Bronchial epithelial cell (primary cell): ENCODE measurements around the gene TAF1A. TPM values are rescaled to one million over a fixed set of nuclear protein-coding genes. Genes with fewer than 3 reads are reported as not detected.
A peak's percentile ranks its signal among the peaks of the same experiment; 100 is the strongest.
"Not testable (repeated sequence)": the region's sequence is repeated elsewhere in the genome, so short reads cannot be mapped to it uniquely, and the experiment has no call there.

ENCODE experiments used
- DNase-seq: peaks from one replicate; pipeline ENCODE4 v3.0.0-alpha.2; 2010; ENCODE audit warnings: low read depth
- FAIRE-seq: peaks from 2 replicates; lab custom pipeline; 2011; peaks lifted over from hg19 to GRCh38; lab: Jason Lieb, UNC
- H3K27me3 ChIP-seq: 2 replicates; pipeline ENCODE4 v1.5.1; 2011; ENCODE audit warnings: low read length; ENCODE audit not compliant: control insufficient read depth, insufficient read depth
- H3K36me3 ChIP-seq: 2 replicates; pipeline ENCODE4 v1.5.1; 2011; ENCODE audit warnings: low read length; ENCODE audit not compliant: control insufficient read depth, insufficient read depth
- H3K4me3 ChIP-seq: 2 replicates; pipeline ENCODE4 v1.5.1; 2011; ENCODE audit warnings: mild to moderate bottlenecking, low read depth, low read length, control low read depth
- total RNA-seq: library from RNA; depleted of rRNA; stranded (reverse); fragments of >200 nt; gene quantifications from 2 replicates; pipeline ENCODE4 v1.2.1, GENCODE V29; 2014
- TF ChIP-seq, protein P1 (sequence below): IDR thresholded peaks from 2 replicates; pipeline ENCODE4 v1.5.1; 2011; ENCODE audit warnings: mild to moderate bottlenecking, moderate library complexity, low read length, control low read depth, inconsistent platforms; ENCODE audit not compliant: insufficient read depth, severe bottlenecking

The TAF1A gene
- total RNA-seq, 1 donor from 2014 or later, result 14.5 TPM

DNA sequence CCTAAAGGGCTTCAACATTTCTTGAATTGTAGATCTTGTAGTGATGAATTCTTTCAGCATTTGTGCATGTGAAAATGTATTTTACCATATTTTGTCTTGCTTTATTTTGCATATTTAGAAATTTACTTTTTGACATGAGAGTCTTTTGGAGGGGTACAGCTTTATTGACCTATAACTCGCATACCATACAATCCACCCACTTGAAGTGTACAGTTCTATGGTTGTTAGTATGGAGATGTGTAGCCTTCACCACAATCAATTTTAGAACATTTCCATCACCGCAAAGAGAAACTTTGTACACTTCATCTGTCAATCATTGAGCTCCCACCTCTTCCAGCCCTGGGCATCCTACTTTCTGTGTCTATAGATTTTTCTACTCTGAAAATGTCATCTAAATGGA lies 21.0 kb upstream of the TAF1A start:
- TF ChIP-seq, protein P1, sequence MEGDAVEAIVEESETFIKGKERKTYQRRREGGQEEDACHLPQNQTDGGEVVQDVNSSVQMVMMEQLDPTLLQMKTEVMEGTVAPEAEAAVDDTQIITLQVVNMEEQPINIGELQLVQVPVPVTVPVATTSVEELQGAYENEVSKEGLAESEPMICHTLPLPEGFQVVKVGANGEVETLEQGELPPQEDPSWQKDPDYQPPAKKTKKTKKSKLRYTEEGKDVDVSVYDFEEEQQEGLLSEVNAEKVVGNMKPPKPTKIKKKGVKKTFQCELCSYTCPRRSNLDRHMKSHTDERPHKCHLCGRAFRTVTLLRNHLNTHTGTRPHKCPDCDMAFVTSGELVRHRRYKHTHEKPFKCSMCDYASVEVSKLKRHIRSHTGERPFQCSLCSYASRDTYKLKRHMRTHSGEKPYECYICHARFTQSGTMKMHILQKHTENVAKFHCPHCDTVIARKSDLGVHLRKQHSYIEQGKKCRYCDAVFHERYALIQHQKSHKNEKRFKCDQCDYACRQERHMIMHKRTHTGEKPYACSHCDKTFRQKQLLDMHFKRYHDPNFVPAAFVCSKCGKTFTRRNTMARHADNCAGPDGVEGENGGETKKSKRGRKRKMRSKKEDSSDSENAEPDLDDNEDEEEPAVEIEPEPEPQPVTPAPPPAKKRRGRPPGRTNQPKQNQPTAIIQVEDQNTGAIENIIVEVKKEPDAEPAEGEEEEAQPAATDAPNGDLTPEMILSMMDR, result no peak
- Histone ChIP-seq H3K36me3 (no peaks in the 10 kb centered on the region), H3K4me3 (no peak overlapping the region), H3K27me3 (no peaks in the 10 kb centered on the region)
- no peak for DNase-seq
- no peak for FAIRE-seq

DNA sequence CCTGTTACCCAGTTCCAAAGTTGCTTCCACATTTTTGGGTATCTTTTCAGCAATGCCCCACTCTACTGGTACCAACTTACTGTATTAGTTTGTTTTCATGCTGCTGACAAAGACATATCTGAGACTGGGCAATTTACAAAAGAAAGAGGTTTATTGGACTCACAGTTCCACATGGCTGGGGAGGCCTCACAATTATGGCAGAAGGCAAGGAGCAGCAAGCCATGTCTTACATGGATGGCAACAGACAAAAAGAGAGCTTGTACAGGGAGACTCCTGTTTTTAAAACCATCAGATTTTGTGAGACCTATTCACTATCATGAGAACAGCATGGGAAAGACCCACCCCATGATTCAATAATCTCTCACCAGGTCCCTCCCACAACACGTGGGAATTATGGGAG lies 19.4 kb upstream of the TAF1A start:
- not testable (repeated sequence) for H3K4me3 ChIP-seq, H3K36me3 ChIP-seq, DNase-seq, H3K27me3 ChIP-seq, FAIRE-seq

DNA sequence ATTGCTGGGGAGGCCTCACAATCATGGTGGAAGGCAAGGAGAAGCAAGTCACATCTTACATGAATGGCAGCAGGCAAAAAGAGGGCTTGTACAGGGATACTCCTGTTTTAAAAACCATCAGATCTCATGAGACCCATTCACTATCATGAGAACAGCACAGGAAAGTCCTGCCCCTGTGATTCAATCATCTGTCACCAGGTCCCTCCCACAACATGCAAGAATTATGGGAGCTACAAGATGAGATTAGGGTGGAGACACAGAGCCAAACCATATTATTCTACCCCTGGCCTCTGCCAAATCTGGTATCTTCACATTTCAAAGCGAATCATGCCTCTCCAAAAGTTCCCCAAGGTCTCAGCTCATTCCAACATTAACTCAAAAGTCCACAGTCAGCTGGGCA lies 17.0 kb upstream of the TAF1A start:
- FAIRE-seq, result no peak
- Histone ChIP-seq H3K4me3 (no peak overlapping the region), H3K36me3 (no peaks in the 10 kb centered on the region), H3K27me3 (no peaks in the 10 kb centered on the region)
- TF ChIP-seq, protein P1, result no peak
- peak; percentile 15 for DNase-seq

DNA sequence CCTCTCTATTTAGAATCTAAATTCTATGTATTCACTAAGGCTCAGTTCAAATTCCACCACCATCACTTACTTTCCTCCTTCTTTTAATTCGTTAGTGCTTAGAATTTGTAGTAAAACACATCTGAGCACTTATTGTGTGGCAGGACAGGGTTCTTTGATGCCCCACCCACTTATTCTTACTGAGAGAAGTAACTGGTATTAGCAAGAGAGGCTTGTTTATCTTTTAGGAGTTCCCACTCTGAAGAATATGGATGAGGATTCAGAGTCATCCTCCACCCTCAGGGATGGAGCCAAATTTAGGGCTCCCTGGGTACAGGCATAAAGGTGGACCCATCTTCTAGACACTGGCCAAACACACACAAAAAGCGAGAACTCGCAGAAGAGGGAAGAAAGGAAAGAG lies 11.5 kb upstream of the TAF1A start:
- H3K36me3 ChIP-seq, result no peaks in the 10 kb centered on the region
- TF ChIP-seq, protein P1, result no peak
- no peak for DNase-seq
- no peak for FAIRE-seq
- no peaks in the 10 kb centered on the region for H3K27me3 ChIP-seq
- no peak overlapping the region for H3K4me3 ChIP-seq

DNA sequence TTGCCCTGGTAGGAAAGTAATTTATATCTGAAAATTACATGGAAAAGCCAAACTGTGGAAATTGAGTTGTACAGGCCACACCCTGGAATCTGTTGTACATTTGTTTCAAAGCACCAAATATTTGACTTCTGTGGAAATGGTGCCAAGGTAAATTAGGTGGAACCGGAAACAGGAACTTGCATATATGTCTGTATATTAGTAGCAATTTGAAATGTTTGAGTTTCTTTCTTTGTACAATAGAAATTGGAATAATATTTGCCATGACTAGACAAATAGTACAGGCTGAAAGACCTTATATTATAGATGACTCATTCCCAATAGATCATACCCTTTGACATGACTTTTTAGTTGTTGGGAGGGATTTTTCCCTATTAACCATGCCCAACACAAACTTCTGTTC lies 10.5 kb upstream of the TAF1A start:
- Histone ChIP-seq H3K36me3 (no peaks in the 10 kb centered on the region), H3K4me3 (no peak overlapping the region), H3K27me3 (no peaks in the 10 kb centered on the region)
- FAIRE-seq (no peak), DNase-seq (peak; percentile 18)
- TF ChIP-seq, protein P1, result no peak

DNA sequence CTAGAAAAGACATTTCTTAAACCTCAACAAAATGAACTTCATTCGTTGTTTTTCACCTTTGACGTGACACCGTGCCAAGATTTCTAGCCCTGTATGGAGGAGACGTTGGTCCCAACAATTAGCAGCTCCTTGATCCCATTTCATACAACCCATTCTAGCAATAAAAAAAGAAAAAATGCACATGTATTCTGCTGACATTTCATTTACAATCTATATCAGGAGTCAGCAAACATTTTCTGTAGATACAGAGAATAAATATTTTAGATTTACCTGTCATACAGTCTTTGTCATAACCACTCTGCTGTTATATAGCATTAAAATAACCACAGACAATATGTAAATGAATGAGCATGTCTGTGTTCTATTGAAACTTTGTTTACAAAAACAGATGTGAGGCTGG lies 7.0 kb upstream of the TAF1A start:
- no peak for FAIRE-seq
- Histone ChIP-seq H3K36me3 (no peaks in the 10 kb centered on the region), H3K4me3 (no peak overlapping the region), H3K27me3 (no peaks in the 10 kb centered on the region)
- TF ChIP-seq, protein P1, result no peak
- no peak for DNase-seq
